ENCODE data around the gene EPB41L1.

EPB41L1 gene

DNA sequence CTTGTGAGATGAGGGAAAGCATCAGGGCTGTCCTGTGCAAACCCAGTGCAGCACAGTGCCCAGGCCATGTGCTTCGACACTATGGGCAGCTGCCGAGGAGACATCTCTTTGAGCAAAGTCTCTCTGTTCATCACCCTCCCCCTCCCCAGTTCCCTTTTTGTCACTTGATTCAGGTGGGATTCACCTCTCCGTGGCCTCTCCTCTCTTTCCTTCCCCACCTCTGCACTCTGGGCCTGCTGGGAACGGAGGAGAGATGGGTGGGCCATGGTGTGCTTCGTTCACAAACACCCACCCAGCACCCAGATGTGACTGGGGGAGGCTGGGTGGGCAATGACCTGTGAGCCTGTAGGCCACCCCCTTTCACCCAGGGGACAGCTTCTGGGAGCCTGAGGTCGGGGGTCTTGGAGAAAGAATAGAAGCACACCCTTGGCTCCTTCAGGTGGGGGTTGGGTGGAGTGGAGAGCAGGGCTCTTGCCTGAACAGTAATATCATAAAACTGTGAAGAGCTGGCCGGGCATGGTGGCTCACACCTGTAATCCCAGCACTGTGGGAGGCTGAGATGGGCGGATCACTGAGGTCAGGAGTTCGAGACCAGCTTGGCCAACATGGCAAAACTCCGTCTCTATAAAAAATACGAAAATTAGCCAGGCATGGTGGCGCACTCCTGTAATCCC, 118.1 kb downstream of the EPB41L1 start:
- H3K9me3 Mint-ChIP-seq: no peaks in the 10 kb centered on the region
- no peak overlapping the region for H3K27ac Mint-ChIP-seq
- H3K4me3 Mint-ChIP-seq: no peak overlapping the region
- no peaks in the 10 kb centered on the region for H3K4me1 Mint-ChIP-seq (ENCODE audit: low read depth)
- peaks cover 7% of the 10 kb centered on the region for H3K27me3 Mint-ChIP-seq
- no peaks in the 10 kb centered on the region for H3K36me3 Mint-ChIP-seq (ENCODE audit: low read depth)

DNA sequence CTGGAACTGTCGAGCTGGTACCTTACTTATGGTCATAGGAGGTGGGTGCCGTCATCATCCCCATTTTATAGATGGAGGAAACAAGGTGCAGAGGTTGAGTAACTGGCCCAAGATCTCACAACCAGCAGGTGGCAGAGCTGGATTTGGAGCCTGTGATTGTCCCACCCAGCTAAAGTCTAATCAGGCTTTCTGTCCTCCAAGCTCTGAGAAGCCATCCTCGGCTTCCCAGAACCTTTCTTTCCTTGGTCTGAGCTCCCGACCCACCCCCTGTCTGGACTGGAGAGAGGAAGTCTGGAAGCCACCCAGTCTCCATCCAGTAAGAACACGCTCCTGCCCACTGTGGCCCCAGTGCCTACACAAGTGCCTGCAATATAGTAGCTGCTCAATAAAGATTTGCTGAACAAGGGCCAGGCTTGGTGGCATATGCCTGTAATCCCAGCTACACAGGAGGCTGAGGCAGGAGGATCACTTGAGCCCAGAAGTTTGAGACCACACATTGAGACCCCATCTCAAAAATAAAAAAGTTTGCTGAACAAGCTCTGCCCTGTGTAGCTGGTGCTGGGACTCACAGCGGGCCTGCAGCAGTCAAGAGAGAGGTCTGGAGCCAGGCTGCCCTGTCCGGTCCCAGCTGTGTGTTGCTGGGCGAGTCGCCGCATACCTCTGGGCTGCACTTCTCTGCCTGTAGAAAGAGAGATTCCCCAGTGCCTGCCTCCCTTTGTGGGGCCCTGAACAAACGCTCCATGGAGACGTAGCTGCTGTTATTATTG, 119.1 kb downstream of the EPB41L1 start:
- Mint-ChIP-seq H3K27ac (no peak overlapping the region), H3K9me3 (no peaks in the 10 kb centered on the region)

GRCh38 chr20:36274181-36274841, 119.8 kb downstream of the EPB41L1 start:
- Mint-ChIP-seq H3K27ac (peak overlapping the region; percentile 36), H3K36me3 (ENCODE audit: low read depth) (no peaks in the 10 kb centered on the region), H3K9me3 (no peaks in the 10 kb centered on the region), H3K4me3 (no peak overlapping the region), H3K4me1 (ENCODE audit: low read depth) (no peaks in the 10 kb centered on the region), H3K27me3 (peaks cover 7% of the 10 kb centered on the region)

More for the DNA sequence above, 119.1 kb downstream of the EPB41L1 start:
- H3K27me3 Mint-ChIP-seq: peaks cover 7% of the 10 kb centered on the region
- no peak overlapping the region for H3K4me3 Mint-ChIP-seq
- H3K4me1 Mint-ChIP-seq (ENCODE audit: low read depth): no peaks in the 10 kb centered on the region
- H3K36me3 Mint-ChIP-seq (ENCODE audit: low read depth): no peaks in the 10 kb centered on the region

- no peak overlapping the region for H3K4me3 Mint-ChIP-seq
- H3K27me3 Mint-ChIP-seq: peaks cover 7% of the 10 kb centered on the region
- H3K36me3 Mint-ChIP-seq (ENCODE audit: low read depth): no peaks in the 10 kb centered on the region
- H3K4me1 Mint-ChIP-seq (ENCODE audit: low read depth): no peaks in the 10 kb centered on the region
- H3K27ac Mint-ChIP-seq: no peak overlapping the region
- H3K9me3 Mint-ChIP-seq: no peaks in the 10 kb centered on the region
Observed at GRCh38 chr20:36275011-36275410, 120.5 kb downstream of the EPB41L1 start.

- no peak overlapping the region for H3K4me3 Mint-ChIP-seq
Observed at GRCh38 chr20:36275441-36276189, 121.1 kb downstream of the EPB41L1 start.

DNA sequence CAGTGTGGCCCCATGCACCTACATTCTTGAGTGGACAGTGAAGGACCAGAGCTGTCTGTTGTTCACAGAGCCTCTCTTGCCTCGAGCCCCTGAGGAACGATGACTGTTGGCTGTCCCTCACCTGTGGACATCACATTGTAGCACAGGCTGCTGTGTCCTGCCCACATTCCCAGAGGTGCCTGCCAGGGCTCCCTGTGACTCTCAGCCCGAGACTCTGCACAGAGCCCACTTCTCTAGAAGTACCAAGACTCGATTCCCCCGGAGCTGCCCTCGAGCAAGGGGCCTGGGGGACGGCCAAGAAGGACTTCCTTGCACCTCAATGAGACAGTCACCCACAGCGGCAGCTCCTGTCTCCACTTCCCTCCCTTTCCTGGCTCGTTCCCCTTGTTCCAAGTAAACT, 123.0 kb downstream of the EPB41L1 start:
- H3K9me3 Mint-ChIP-seq: no peaks in the 10 kb centered on the region
- H3K36me3 Mint-ChIP-seq (ENCODE audit: low read depth): no peaks in the 10 kb centered on the region
- H3K27ac Mint-ChIP-seq: no peak overlapping the region
- H3K27me3 Mint-ChIP-seq: peaks cover 12% of the 10 kb centered on the region
- H3K4me3 Mint-ChIP-seq: no peak overlapping the region
- no peaks in the 10 kb centered on the region for H3K4me1 Mint-ChIP-seq (ENCODE audit: low read depth)

More at GRCh38 chr20:36275441-36276189, 121.1 kb downstream of the EPB41L1 start:
- no peaks in the 10 kb centered on the region for H3K36me3 Mint-ChIP-seq (ENCODE audit: low read depth)
- H3K27me3 Mint-ChIP-seq: peaks cover 7% of the 10 kb centered on the region
- H3K4me1 Mint-ChIP-seq (ENCODE audit: low read depth): no peaks in the 10 kb centered on the region
- H3K9me3 Mint-ChIP-seq: no peaks in the 10 kb centered on the region
- H3K27ac Mint-ChIP-seq: no peak overlapping the region

DNA sequence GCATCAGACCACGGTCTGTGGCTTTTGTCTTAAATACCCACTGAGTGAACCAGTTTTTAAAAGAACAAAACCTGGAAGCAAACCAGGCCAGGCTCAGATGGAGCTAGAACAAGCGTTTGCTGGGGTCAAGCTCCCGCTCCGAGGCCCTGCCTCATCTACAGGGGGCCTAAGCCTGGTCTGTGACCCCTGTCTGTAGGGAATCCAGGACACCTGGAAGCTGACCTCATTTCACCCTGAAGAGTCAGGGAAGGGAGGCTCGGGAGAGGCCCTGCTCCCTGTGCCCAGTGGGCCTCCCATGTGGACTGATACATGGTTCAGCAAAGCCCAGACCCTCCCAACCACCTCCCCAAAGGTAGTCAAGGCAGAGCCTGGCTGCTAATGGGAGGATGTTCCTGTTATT, 124.8 kb downstream of the EPB41L1 start:
- no peaks in the 10 kb centered on the region for H3K4me1 Mint-ChIP-seq (ENCODE audit: low read depth)
- peaks cover 9% of the 10 kb centered on the region for H3K27me3 Mint-ChIP-seq
- H3K36me3 Mint-ChIP-seq (ENCODE audit: low read depth): no peaks in the 10 kb centered on the region
- H3K9me3 Mint-ChIP-seq: no peaks in the 10 kb centered on the region
- H3K4me3 Mint-ChIP-seq: no peak overlapping the region
- no peak overlapping the region for H3K27ac Mint-ChIP-seq

DNA sequence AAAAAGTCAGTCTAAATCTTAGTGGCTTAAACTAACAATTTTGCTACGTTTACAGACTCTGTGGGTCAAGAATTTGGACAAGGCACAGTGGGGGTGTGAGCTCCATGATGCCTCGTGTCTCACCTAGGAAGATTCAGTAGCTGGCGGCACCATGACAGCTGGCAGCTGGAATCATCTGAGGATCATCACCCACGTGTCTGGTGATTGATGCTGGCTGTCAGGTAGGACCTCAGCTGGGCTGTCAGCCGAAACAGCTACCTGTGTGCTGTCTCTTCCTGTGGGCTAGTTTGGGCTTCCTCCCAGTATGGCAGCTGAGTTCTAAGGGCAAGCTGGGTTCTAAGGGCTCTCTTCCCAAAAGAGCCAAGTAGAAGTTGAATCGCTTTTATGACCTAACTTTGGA, 125.2 kb downstream of the EPB41L1 start:
- H3K27ac Mint-ChIP-seq: no peak overlapping the region
- no peaks in the 10 kb centered on the region for H3K36me3 Mint-ChIP-seq (ENCODE audit: low read depth)
- H3K4me1 Mint-ChIP-seq (ENCODE audit: low read depth): no peaks in the 10 kb centered on the region
- no peak overlapping the region for H3K4me3 Mint-ChIP-seq
- H3K9me3 Mint-ChIP-seq: no peaks in the 10 kb centered on the region
- peaks cover 9% of the 10 kb centered on the region for H3K27me3 Mint-ChIP-seq

DNA sequence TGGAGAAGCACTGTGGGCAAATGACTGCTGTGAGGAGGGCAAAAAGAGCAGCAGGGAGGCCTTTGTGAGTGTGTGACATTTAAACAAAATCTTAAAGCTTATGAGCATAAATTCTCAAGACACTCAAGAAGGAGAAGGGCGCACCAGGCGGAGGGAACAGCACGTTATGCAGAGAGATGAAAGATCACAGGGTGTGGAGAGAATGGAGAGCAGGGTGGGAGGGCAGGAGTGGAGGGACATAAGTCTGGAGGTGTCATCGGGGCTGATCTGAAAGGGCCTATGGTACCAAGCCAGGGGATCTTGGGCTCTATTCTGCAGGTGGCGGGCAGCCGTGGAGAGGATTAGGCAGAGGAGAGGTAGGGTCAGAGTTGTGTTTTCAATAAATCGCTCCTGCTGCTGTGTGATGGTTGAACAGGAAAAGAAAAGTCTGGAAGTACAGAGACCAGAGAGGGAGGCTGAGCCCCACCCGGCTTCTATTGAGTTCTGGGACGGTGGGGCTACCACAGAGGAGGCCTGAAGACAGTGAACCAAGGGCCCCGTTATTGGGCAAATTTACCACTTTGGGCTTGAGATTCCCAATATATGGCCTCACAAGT, 127.3 kb downstream of the EPB41L1 start:
- Mint-ChIP-seq H3K36me3 (ENCODE audit: low read depth) (no peaks in the 10 kb centered on the region), H3K27me3 (peaks cover 10% of the 10 kb centered on the region), H3K27ac (no peak overlapping the region)

More for the DNA sequence above, 127.3 kb downstream of the EPB41L1 start:
- H3K9me3 Mint-ChIP-seq: no peaks in the 10 kb centered on the region
- no peaks in the 10 kb centered on the region for H3K4me1 Mint-ChIP-seq (ENCODE audit: low read depth)
- no peak overlapping the region for H3K4me3 Mint-ChIP-seq
